ENCODE measurements around the gene SSC5D. TPM values are rescaled to one million over a fixed set of nuclear protein-coding genes. Genes with fewer than 3 reads are reported as not detected.
A peak's percentile ranks its signal among the peaks of the same experiment; 100 is the strongest.

The SSC5D gene
- total and polyA plus RNA-seq, 2 donors (not counting 1 experiment from before 2014, with no cell fraction given): 3.0 to 19.7 TPM

DNA sequence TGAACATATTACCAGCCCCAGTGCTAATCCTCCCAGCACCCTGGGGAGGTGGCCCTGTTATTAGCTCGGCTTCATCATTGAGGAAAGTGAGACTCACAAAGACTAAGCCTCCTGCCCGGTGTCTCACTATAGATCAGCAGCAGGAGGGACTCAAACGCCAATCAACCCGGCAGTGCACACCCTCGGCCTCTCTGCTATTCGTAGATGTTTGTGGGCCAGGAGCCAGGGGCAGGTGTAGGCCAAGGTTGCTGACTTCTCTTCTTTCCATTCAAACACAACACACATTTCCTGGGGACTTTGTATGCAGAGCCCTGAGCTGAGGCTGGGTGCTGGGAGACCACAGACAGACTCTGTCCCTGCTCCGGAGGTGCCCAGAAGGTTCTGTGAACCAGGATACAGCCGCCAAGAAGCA lies 66.5 kb downstream of the SSC5D start:
- H3K4me1 ChIP-seq (ENCODE audit: control insufficient read depth, extremely low read depth, insufficient read depth, low read length): peaks cover 12% of the 10 kb centered on the region
- H3K9ac ChIP-seq (ENCODE audit: insufficient read depth, low read length): no peak overlapping the region
- DNase-seq (ENCODE audit: low read depth in 2 of 2): no peak
- TF ChIP-seq EZH2 (IDR thresholded peaks at IDR 0.05; ENCODE audit: low read length, missing control alignments): no peak
- TF ChIP-seq, protein P1, sequence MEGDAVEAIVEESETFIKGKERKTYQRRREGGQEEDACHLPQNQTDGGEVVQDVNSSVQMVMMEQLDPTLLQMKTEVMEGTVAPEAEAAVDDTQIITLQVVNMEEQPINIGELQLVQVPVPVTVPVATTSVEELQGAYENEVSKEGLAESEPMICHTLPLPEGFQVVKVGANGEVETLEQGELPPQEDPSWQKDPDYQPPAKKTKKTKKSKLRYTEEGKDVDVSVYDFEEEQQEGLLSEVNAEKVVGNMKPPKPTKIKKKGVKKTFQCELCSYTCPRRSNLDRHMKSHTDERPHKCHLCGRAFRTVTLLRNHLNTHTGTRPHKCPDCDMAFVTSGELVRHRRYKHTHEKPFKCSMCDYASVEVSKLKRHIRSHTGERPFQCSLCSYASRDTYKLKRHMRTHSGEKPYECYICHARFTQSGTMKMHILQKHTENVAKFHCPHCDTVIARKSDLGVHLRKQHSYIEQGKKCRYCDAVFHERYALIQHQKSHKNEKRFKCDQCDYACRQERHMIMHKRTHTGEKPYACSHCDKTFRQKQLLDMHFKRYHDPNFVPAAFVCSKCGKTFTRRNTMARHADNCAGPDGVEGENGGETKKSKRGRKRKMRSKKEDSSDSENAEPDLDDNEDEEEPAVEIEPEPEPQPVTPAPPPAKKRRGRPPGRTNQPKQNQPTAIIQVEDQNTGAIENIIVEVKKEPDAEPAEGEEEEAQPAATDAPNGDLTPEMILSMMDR (conservative IDR thresholded peaks at IDR 0.05 in 1 of 2, IDR thresholded peaks at IDR 0.05 in 1 of 2; ENCODE audit: low read depth in 1 of 2, low read length in 2 of 2): no peak
- H3K79me2 ChIP-seq (ENCODE audit: control insufficient read depth, insufficient read depth, low read length): no peaks in the 10 kb centered on the region
- H4K20me1 ChIP-seq (ENCODE audit: control insufficient read depth, extremely low read depth, insufficient read depth, low read length): no peaks in the 10 kb centered on the region
- H3K9me3 ChIP-seq (ENCODE audit: control insufficient read depth, insufficient read depth, low read depth, low read length): no peaks in the 10 kb centered on the region
- no peak overlapping the region for H3K27ac ChIP-seq (ENCODE audit: insufficient read depth, low read length)
- no peaks in the 10 kb centered on the region for H3K36me3 ChIP-seq (ENCODE audit: control insufficient read depth, insufficient read depth, low read length)
- no peaks in the 10 kb centered on the region for H3K27me3 ChIP-seq (ENCODE audit: control insufficient read depth, insufficient read depth, low read length)
- H3K4me3 ChIP-seq (replicated peaks in 1 of 4; ENCODE audit: control extremely low read depth in 1 of 4, insufficient read depth in 1 of 4, low read depth in 3 of 4, low read length in 4 of 4): no peak overlapping the region
- H2AFZ ChIP-seq (ENCODE audit: low read length): no peak overlapping the region
- H3K4me2 ChIP-seq (ENCODE audit: extremely low read depth, insufficient read depth, low read length): no peak overlapping the region

DNA sequence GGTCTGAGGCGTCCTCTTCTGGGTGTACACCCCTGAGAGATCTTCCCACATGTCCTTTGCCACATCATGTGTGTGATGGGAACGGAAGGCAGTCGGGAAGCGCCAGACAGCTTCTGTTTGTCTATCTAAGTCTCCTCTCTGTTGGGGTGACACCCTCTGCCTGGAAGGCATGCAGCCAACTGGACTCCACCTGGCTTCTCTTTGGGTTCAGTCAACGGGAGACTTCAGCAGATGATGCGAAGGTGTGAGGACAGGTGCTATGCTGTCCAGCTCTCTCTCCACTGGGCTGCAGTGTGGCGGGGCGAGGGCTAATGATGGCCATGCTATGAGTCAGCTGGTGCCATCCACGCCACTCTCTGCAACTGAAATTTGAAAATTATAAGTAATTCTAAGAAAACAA lies 71.4 kb downstream of the SSC5D start:
- H3K4me3 ChIP-seq (replicated peaks in 1 of 4; ENCODE audit: control extremely low read depth in 1 of 4, insufficient read depth in 1 of 4, low read depth in 3 of 4, low read length in 4 of 4): no peak overlapping the region
- H3K9ac ChIP-seq (ENCODE audit: insufficient read depth, low read length): no peak overlapping the region
- no peaks in the 10 kb centered on the region for H3K9me3 ChIP-seq (ENCODE audit: control insufficient read depth, insufficient read depth, low read depth, low read length)
- TF ChIP-seq, protein P1 (conservative IDR thresholded peaks at IDR 0.05 in 1 of 2, IDR thresholded peaks at IDR 0.05 in 1 of 2; ENCODE audit: low read depth in 1 of 2, low read length in 2 of 2): no peak
- no peak for TF ChIP-seq EZH2 (IDR thresholded peaks at IDR 0.05; ENCODE audit: low read length, missing control alignments)
- no peaks in the 10 kb centered on the region for H3K4me1 ChIP-seq (ENCODE audit: control insufficient read depth, extremely low read depth, insufficient read depth, low read length)
- no peak overlapping the region for H2AFZ ChIP-seq (ENCODE audit: low read length)
- no peaks in the 10 kb centered on the region for H3K36me3 ChIP-seq (ENCODE audit: control insufficient read depth, insufficient read depth, low read length)
- DNase-seq (ENCODE audit: low read depth in 2 of 2): no peak
- H4K20me1 ChIP-seq (ENCODE audit: control insufficient read depth, extremely low read depth, insufficient read depth, low read length): no peaks in the 10 kb centered on the region
- H3K27ac ChIP-seq (ENCODE audit: insufficient read depth, low read length): no peak overlapping the region
- H3K27me3 ChIP-seq (ENCODE audit: control insufficient read depth, insufficient read depth, low read length): no peaks in the 10 kb centered on the region
- no peak overlapping the region for H3K4me2 ChIP-seq (ENCODE audit: extremely low read depth, insufficient read depth, low read length)
- no peaks in the 10 kb centered on the region for H3K79me2 ChIP-seq (ENCODE audit: control insufficient read depth, insufficient read depth, low read length)

DNA sequence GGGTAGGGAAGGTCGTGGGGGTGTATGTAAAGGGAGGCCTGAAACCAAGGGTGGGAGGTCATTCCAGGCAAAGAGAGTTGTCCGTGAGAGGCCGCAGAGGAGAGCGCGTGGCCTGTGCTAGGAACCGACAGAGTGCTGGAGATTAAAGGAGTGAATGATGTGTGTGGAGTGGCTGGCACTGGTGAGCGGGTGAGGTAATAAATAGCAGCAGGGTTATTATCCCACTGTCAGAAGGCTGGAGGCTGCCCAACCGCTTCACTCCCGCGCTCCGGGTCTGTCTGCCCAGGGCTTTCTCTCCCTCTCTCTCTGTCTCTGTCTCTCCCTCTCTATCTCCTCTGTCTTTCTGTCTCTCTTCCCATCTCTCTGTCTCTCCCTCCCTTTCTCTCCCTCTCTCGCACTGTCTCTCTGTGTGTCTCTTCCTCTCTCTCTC lies 75.0 kb downstream of the SSC5D start:
- Histone ChIP-seq H4K20me1 (ENCODE audit: control insufficient read depth, extremely low read depth, insufficient read depth, low read length) (no peaks in the 10 kb centered on the region), H3K79me2 (ENCODE audit: control insufficient read depth, insufficient read depth, low read length) (no peaks in the 10 kb centered on the region), H3K4me1 (ENCODE audit: control insufficient read depth, extremely low read depth, insufficient read depth, low read length) (no peaks in the 10 kb centered on the region), H3K36me3 (ENCODE audit: control insufficient read depth, insufficient read depth, low read length) (no peaks in the 10 kb centered on the region), H2AFZ (ENCODE audit: low read length) (no peak overlapping the region), H3K4me2 (ENCODE audit: extremely low read depth, insufficient read depth, low read length) (no peak overlapping the region), H3K4me3 (replicated peaks in 1 of 4; ENCODE audit: control extremely low read depth in 1 of 4, insufficient read depth in 1 of 4, low read depth in 3 of 4, low read length in 4 of 4) (no peak overlapping the region), H3K9me3 (ENCODE audit: control insufficient read depth, insufficient read depth, low read depth, low read length) (no peaks in the 10 kb centered on the region), H3K27me3 (ENCODE audit: control insufficient read depth, insufficient read depth, low read length) (no peaks in the 10 kb centered on the region), H3K27ac (ENCODE audit: insufficient read depth, low read length) (no peak overlapping the region), H3K9ac (ENCODE audit: insufficient read depth, low read length) (no peak overlapping the region)
- TF ChIP-seq, protein P1 (conservative IDR thresholded peaks at IDR 0.05 in 1 of 2, IDR thresholded peaks at IDR 0.05 in 1 of 2; ENCODE audit: low read depth in 1 of 2, low read length in 2 of 2): no peak
- TF ChIP-seq EZH2 (IDR thresholded peaks at IDR 0.05; ENCODE audit: low read length, missing control alignments): no peak
- DNase-seq (ENCODE audit: low read depth in 2 of 2): peak in 1 of 2 donors; percentile 24

All from fibroblast of lung (primary cell).